Liver (tissue), 9 donors: Measurements from ENCODE around the gene CHRNB1. TPM values are rescaled to one million over a fixed set of nuclear protein-coding genes. Genes with fewer than 3 reads are reported as not detected.
A peak's percentile ranks its signal among the peaks of the same experiment; 100 is the strongest.

ENCODE experiments used
- DNase-seq: peaks from one replicate; pipeline ENCODE4 v3.0.0-alpha.2; 2017; ENCODE audit warnings: low spot score
- H3K27ac ChIP-seq, 2 donors: one replicate each; pipeline ENCODE4 v1.7.0; 2013; ENCODE audit warnings: inconsistent platforms in 2 of 2, low read length in 2 of 2, control low read depth in 1 of 2, low read depth in 1 of 2, mild to moderate bottlenecking in 1 of 2
- H3K27me3 ChIP-seq, 4 donors: one replicate each; pipeline versions ENCODE4 v1.6.1 to v1.7.0; 2013; ENCODE audit warnings: low read length in 3 of 4, inconsistent platforms in 1 of 4, mild to moderate bottlenecking in 1 of 4, moderate library complexity in 1 of 4; ENCODE audit not compliant: control insufficient read depth in 4 of 4, insufficient read depth in 4 of 4
- H3K36me3 ChIP-seq, 4 donors: one replicate each; pipeline versions ENCODE4 v1.6.1 to v1.7.0; 2013; ENCODE audit warnings: low read length in 3 of 4, mild to moderate bottlenecking in 3 of 4, low read depth in 1 of 4, moderate library complexity in 1 of 4; ENCODE audit not compliant: control insufficient read depth in 4 of 4, insufficient read depth in 3 of 4
- H3K4me1 ChIP-seq, 4 donors: one replicate each; pipeline versions ENCODE4 v1.6.1 to v1.7.0; 2013; ENCODE audit warnings: low read length in 3 of 4, mild to moderate bottlenecking in 3 of 4, moderate library complexity in 1 of 4; ENCODE audit not compliant: control insufficient read depth in 4 of 4, insufficient read depth in 4 of 4
- H3K4me3 ChIP-seq, 3 donors: one replicate each; pipeline versions ENCODE4 v1.6.1 to v1.7.0; 2013; ENCODE audit warnings: low read length in 3 of 3, control low read depth in 1 of 3, low read depth in 1 of 3, mild to moderate bottlenecking in 1 of 3
- H3K9ac ChIP-seq, 2 donors: one replicate each; pipeline ENCODE4 v1.7.0; 2013; ENCODE audit warnings: low read length in 2 of 2, mild to moderate bottlenecking in 2 of 2, moderate library complexity in 2 of 2, control low read depth in 1 of 2, low read depth in 1 of 2
- H3K9me3 ChIP-seq, 4 donors: one replicate each; pipeline versions ENCODE4 v1.6.1 to v1.7.0; 2013; ENCODE audit warnings: low read length in 3 of 4; ENCODE audit not compliant: control insufficient read depth in 4 of 4
- ATF3 ChIP-seq: IDR thresholded peaks from 2 replicates; pipeline ENCODE4 v1.6.1; 2016; ENCODE audit warnings: antibody characterized with exemption
- EGR1 ChIP-seq, 2 donors: IDR thresholded peaks; 2 replicates each; pipeline ENCODE4 v1.6.1; 2016 to 2018; ENCODE audit warnings: antibody characterized with exemption in 2 of 2, low read depth in 2 of 2
- FOXA1 ChIP-seq: IDR thresholded peaks from 2 replicates; pipeline ENCODE4 v1.6.1; 2016; ENCODE audit warnings: antibody characterized with exemption
- FOXA2 ChIP-seq: IDR thresholded peaks from 2 replicates; pipeline ENCODE4 v1.6.1; 2016; ENCODE audit warnings: antibody characterized with exemption
- GABPA ChIP-seq, 2 donors: IDR thresholded peaks in 1 of 2; conservative IDR thresholded peaks in 1 of 2; 2 replicates each; pipeline ENCODE4 v1.6.1; 2016; ENCODE audit warnings: antibody characterized with exemption in 2 of 2, mild to moderate bottlenecking in 1 of 2, moderate library complexity in 1 of 2
- HNF4A ChIP-seq, 2 donors: conservative IDR thresholded peaks; 2 replicates each; pipeline ENCODE4 v1.6.1; 2016; ENCODE audit warnings: antibody characterized with exemption in 2 of 2, mild to moderate bottlenecking in 2 of 2
- JUND ChIP-seq, 2 donors: IDR thresholded peaks; 2 replicates each; pipeline ENCODE4 v1.6.1; 2016; ENCODE audit warnings: antibody characterized with exemption in 2 of 2
- MAX ChIP-seq: IDR thresholded peaks from 2 replicates; pipeline ENCODE4 v1.6.1; 2016; ENCODE audit warnings: antibody characterized with exemption
- NR2F2 ChIP-seq: IDR thresholded peaks from 2 replicates; pipeline ENCODE4 v1.6.1; 2016; ENCODE audit warnings: antibody characterized with exemption
- RXRA ChIP-seq, 2 donors: IDR thresholded peaks; 2 replicates each; pipeline ENCODE4 v1.6.1; 2017 to 2018; ENCODE audit warnings: antibody characterized with exemption in 2 of 2, mild to moderate bottlenecking in 1 of 2
- SP1 ChIP-seq: IDR thresholded peaks from 2 replicates; pipeline ENCODE4 v1.6.1; 2018; ENCODE audit warnings: antibody characterized with exemption, mild to moderate bottlenecking
- TAF1 ChIP-seq: conservative IDR thresholded peaks from 2 replicates; pipeline ENCODE4 v1.6.1; 2016; ENCODE audit warnings: antibody characterized with exemption, mild to moderate bottlenecking
- YY1 ChIP-seq: IDR thresholded peaks from 2 replicates; pipeline ENCODE4 v1.6.1; 2016; ENCODE audit warnings: antibody characterized with exemption, mild to moderate bottlenecking
- ZBTB33 ChIP-seq: IDR thresholded peaks from 2 replicates; pipeline ENCODE4 v1.6.1; 2016; ENCODE audit warnings: antibody characterized with exemption
- WGBS: extraction: QIAGEN DNeasy Blood & Tissue Kit; methylation state at CpG from one replicate; pipeline ENCODE4 v1.1.7; 2013; 5-methylcytosine and 5-hydroxymethylcytosine counted together
- polyA plus RNA-seq, 2 donors: library from polyadenylated mRNA; stranded (reverse) in 1 of 2; unstranded in 1 of 2; fragments of 200-250 nt in 1 of 2; fragments of >200 nt in 1 of 2; fragmentation: Nextera tagmentation in 1 of 2; extraction: Ambion mirVana in 1 of 2; gene quantifications; one replicate each; pipeline versions ENCODE4 v1.2.1 to v1.2.3, GENCODE V29; 2013 to 2015
- total RNA-seq, 2 donors: library from RNA; depleted of rRNA; stranded (reverse); fragments of >200 nt; gene quantifications; one replicate each; pipeline ENCODE4 v1.2.3, GENCODE V29; 2014
- TF ChIP-seq, protein P1 (sequence below): fragments of 150-350 bp; IDR thresholded peaks from 2 replicates; pipeline ENCODE4 v1.5.1; 2017; ENCODE audit warnings: improper control_type of control experiment, low read depth, low read length; ENCODE audit not compliant: missing input control
- TF ChIP-seq, protein P2 (sequence below): IDR thresholded peaks from 2 replicates; pipeline ENCODE4 v1.6.1; 2016; ENCODE audit warnings: antibody characterized with exemption, mild to moderate bottlenecking
- donor health status: healthy.
- donor health status: healthy.
- donor health status: healthy.
- donor health status: healthy.
- donor health status: healthy.

The CHRNB1 gene
- total and polyA plus RNA-seq, 4 donors: 4.2 to 11.5 (median 7.2) TPM

GRCh38 chr17:7490144-7490543 lies 45.3 kb downstream of the CHRNB1 start (continued):
- TF ChIP-seq, protein P1, sequence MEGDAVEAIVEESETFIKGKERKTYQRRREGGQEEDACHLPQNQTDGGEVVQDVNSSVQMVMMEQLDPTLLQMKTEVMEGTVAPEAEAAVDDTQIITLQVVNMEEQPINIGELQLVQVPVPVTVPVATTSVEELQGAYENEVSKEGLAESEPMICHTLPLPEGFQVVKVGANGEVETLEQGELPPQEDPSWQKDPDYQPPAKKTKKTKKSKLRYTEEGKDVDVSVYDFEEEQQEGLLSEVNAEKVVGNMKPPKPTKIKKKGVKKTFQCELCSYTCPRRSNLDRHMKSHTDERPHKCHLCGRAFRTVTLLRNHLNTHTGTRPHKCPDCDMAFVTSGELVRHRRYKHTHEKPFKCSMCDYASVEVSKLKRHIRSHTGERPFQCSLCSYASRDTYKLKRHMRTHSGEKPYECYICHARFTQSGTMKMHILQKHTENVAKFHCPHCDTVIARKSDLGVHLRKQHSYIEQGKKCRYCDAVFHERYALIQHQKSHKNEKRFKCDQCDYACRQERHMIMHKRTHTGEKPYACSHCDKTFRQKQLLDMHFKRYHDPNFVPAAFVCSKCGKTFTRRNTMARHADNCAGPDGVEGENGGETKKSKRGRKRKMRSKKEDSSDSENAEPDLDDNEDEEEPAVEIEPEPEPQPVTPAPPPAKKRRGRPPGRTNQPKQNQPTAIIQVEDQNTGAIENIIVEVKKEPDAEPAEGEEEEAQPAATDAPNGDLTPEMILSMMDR: no peak
- TF ChIP-seq TAF1: no peak

GRCh38 chr17:7491583-7491982 lies 46.7 kb downstream of the CHRNB1 start:
- Histone ChIP-seq H3K36me3 (peaks cover 1 to 10% (median 6%) of the 10 kb centered on the region in 4 donors), H3K4me3 (no peak overlapping the region), H3K4me1 (peaks cover 5 to 30% (median 18%) of the 10 kb centered on the region in 4 donors), H3K9me3 (no peaks in the 10 kb centered on the region), H3K9ac (no peak overlapping the region), H3K27me3 (no peaks in the 10 kb centered on the region), H3K27ac (no peak overlapping the region)
- 95% methylated on average over 1 of the region's 1 CpG for WGBS
- TF ChIP-seq RXRA (IDR thresholded peaks at IDR 0.05) (no peak), FOXA2 (no peak), NR2F2 (no peak), GABPA (IDR thresholded peaks at IDR 0.05 in 1 of 2, conservative IDR thresholded peaks at IDR 0.05 in 1 of 2) (no peak), EGR1 (IDR thresholded peaks at IDR 0.05; ENCODE audit: low read depth in 2 of 2) (no peak), HNF4A (conservative IDR thresholded peaks at IDR 0.05) (peak; percentile 58 to 69), SP1 (no peak), JUND (IDR thresholded peaks at IDR 0.05) (no peak)
- TF ChIP-seq, protein P2, sequence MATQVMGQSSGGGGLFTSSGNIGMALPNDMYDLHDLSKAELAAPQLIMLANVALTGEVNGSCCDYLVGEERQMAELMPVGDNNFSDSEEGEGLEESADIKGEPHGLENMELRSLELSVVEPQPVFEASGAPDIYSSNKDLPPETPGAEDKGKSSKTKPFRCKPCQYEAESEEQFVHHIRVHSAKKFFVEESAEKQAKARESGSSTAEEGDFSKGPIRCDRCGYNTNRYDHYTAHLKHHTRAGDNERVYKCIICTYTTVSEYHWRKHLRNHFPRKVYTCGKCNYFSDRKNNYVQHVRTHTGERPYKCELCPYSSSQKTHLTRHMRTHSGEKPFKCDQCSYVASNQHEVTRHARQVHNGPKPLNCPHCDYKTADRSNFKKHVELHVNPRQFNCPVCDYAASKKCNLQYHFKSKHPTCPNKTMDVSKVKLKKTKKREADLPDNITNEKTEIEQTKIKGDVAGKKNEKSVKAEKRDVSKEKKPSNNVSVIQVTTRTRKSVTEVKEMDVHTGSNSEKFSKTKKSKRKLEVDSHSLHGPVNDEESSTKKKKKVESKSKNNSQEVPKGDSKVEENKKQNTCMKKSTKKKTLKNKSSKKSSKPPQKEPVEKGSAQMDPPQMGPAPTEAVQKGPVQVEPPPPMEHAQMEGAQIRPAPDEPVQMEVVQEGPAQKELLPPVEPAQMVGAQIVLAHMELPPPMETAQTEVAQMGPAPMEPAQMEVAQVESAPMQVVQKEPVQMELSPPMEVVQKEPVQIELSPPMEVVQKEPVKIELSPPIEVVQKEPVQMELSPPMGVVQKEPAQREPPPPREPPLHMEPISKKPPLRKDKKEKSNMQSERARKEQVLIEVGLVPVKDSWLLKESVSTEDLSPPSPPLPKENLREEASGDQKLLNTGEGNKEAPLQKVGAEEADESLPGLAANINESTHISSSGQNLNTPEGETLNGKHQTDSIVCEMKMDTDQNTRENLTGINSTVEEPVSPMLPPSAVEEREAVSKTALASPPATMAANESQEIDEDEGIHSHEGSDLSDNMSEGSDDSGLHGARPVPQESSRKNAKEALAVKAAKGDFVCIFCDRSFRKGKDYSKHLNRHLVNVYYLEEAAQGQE: no peak
- DNase-seq: no peak

DNA sequence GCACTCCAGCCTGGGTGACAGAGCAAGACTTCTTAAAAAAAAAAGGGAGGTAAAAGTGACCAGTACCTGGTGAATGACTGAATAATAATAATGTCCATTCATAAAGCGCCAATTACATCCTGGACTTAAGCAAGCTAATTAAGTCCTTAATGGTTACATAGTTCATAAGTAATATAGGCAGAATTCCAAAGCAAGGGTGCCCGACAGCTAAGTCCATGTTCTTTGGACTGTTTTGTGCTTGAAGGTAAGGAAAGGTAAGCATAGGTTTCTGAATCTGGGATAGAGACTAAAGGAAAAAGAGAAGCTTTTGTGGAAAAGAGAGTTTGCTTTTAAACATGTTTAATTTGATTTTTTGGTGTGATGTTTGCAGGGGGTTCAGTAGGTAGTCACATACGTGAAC lies 49.1 kb downstream of the CHRNB1 start:
- H3K36me3 ChIP-seq: peaks cover 7 to 34% (median 26%) of the 10 kb centered on the region in 4 donors
- H3K4me3 ChIP-seq: no peak overlapping the region
- 87% methylated on average over 3 of the region's 3 CpGs for WGBS
- H3K4me1 ChIP-seq: peaks cover 0 to 17% (median 6%) of the 10 kb centered on the region in 4 donors
- H3K27me3 ChIP-seq: no peaks in the 10 kb centered on the region
- no peak for DNase-seq
- no peak overlapping the region for H3K9ac ChIP-seq
- no peaks in the 10 kb centered on the region for H3K9me3 ChIP-seq
- no peak overlapping the region for H3K27ac ChIP-seq
- TF ChIP-seq RXRA (IDR thresholded peaks at IDR 0.05): no peak
- no peak for TF ChIP-seq MAX
- TF ChIP-seq YY1: no peak
- TF ChIP-seq, protein P1: no peak
- no peak for TF ChIP-seq FOXA2
- no peak for TF ChIP-seq ATF3
- no peak for TF ChIP-seq SP1
- TF ChIP-seq, protein P2: no peak
- TF ChIP-seq JUND (IDR thresholded peaks at IDR 0.05): no peak
- TF ChIP-seq TAF1: no peak
- no peak for TF ChIP-seq HNF4A (conservative IDR thresholded peaks at IDR 0.05)
- TF ChIP-seq NR2F2: no peak
- TF ChIP-seq FOXA1: no peak
- no peak for TF ChIP-seq ZBTB33
